GM18873 (cell line): Measurements from ENCODE around the gene CR1L.
"Not testable (repeated sequence)": the region's sequence is repeated elsewhere in the genome, so short reads cannot be mapped to it uniquely, and the experiment has no call there.

Experiments
- ATAC-seq: cut with Tn5 transposase; IDR thresholded peaks from one replicate; pipeline ENCODE4 v1.9.1; 2021; ENCODE audit warnings: mild to moderate bottlenecking, moderate library complexity, moderate number of reproducible peaks; ENCODE audit not compliant: unreplicated experiment, low FRiP score

Gene CR1L

GRCh38 chr1:207676153-207676552 is 31.2 kb downstream of the CR1L start:
- no peak for ATAC-seq

DNA sequence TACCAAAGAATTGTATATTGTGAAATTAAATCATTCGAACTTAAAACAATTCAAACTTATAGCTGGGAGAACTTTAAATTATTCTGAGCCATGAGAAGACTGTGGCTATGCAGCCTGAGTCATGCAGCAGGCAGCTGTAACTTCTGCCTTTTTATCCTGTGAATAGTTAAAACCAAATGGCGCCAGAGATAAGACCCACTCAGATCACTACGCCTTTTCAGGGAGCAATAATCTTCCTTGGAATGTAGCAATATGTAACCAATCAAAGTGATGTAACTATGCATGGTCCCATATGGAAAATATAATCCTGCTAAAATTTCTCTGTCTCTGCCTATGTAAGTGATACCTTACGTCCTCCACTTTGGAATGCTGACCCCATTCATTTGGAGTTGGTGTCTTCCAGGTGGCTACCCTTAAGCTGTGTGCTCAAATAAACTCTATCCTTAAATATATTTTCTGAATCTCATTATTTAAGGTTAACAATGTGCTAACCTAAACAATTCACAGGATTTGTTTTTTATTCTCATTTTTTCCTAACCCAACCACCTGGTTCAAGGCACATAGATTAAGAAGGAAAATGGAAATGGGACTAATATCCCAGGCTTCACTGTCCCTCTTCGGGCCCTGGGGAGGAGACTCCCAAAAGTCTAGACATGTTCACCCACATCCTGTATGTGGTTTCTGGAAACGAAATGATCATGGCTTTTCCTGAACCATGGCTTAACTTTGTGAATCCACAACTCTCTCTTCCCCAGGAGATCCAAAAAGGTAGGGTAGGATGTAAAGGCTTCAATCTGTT is 35.9 kb downstream of the CR1L start:
- ATAC-seq = not testable (repeated sequence)

- not testable (repeated sequence) for ATAC-seq
These were observed 38.0 kb downstream of the CR1L start for GRCh38 chr1:207682872-207683434.

- ATAC-seq = not testable (repeated sequence)
These were observed 45.6 kb downstream of the CR1L start for GRCh38 chr1:207690551-207690950.

- ATAC-seq = no peak
These were observed 46.1 kb downstream of the CR1L start for GRCh38 chr1:207691010-207691409.

GRCh38 chr1:207691841-207692240 is 46.9 kb downstream of the CR1L start:
- no peak for ATAC-seq

DNA sequence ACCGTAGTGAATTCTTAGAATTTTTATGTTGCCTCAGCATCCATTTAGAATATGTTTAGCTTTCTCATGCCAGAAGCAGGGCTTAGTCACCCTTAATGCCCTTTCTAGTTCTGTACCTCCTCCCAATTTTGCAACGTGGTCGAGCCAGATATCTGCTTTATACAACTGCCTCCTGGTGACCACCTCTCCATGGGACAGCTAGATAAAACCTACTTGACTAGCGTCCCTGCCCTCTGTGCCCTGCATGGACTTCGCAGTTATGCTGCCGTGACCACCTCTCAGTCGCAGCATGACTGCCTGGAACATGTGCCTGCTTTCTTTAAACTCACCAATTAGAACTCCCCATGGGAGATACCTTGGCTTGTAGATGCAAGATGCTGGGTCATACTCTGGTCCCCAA is 47.4 kb downstream of the CR1L start:
- ATAC-seq = not testable (repeated sequence)

DNA sequence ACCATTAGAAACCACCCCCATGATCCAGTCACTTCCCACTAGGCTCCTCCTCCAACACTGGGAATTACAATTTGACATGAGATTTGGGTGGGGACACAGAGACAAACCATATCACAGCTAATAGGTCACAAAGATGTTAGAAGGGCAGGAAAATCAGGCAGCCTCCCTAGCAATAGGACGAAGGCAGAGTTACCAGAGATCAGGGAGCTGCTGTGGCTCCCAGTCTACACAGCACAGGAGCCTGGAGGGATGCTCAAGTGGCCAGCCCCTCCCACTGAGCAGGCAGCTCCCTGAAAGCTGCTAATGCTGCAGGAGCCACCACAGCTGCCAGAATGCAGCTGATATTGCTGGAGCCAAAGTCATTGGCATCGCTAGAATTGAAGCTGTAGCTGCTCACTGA is 51.0 kb downstream of the CR1L start:
- no peak for ATAC-seq

- ATAC-seq = no peak
These were observed 54.0 kb downstream of the CR1L start for GRCh38 chr1:207698822-207699483.

DNA sequence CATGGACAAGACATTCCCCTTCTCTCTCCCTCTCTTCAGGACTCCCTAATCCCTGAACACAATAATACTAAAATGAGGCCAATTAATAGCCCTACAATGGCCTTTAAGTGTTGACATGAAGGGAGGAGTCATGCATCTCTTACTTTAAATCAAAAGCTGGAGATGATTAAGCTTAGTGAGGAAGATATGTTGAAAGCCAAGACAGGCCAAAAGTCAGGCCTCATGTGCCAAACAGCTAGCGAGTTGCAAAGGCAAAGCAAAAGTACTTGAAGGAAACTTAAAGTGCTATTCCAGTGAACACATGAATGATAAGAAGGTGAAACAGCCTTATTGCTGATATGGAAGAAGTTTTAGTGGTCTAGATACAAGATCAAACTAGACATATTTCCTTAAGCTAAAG is 57.4 kb downstream of the CR1L start:
- no peak for ATAC-seq

- ATAC-seq = no peak
These were observed 58.8 kb downstream of the CR1L start for GRCh38 chr1:207703712-207704111.

GRCh38 chr1:207708004-207708403 is 63.1 kb downstream of the CR1L start:
- ATAC-seq = not testable (repeated sequence)

- no peak for ATAC-seq
These were observed 66.4 kb downstream of the CR1L start for GRCh38 chr1:207711285-207711684.

- ATAC-seq = not testable (repeated sequence)
These were observed 67.8 kb downstream of the CR1L start for GRCh38 chr1:207712701-207713100.

GRCh38 chr1:207713529-207713928 is 68.6 kb downstream of the CR1L start:
- ATAC-seq = no peak

- ATAC-seq = no peak
These were observed 74.3 kb downstream of the CR1L start for GRCh38 chr1:207719234-207719633.

- ATAC-seq = not testable (repeated sequence)
These were observed 83.4 kb downstream of the CR1L start for GRCh38 chr1:207728200-207728858.

GRCh38 chr1:207737503-207738157 is 92.7 kb downstream of the CR1L start:
- not testable (repeated sequence) for ATAC-seq

GRCh38 chr1:207738158-207738659 is 93.3 kb downstream of the CR1L start:
- not testable (repeated sequence) for ATAC-seq

DNA sequence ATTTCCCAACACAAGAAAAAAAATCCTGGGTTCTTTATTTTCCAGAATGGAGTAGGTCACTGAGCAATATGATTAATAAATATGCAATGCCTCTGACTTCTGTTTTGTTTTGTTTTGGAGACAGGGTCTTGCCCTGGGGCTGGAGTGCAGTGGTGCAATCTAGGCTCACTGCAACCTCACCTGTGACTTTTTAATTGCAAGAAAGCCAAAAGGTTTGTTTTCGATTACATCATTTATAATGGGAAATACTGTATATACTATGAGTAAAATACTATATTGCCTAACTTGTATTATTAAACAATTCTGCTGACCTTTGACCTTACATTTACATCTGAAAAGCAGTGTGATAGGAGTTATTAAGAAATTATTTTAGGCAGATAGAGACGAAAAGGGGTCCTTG is 95.3 kb downstream of the CR1L start:
- ATAC-seq = no peak
